HepG2 (cell line): ENCODE results near the gene SLIT1. TPM values are rescaled to one million over a fixed set of nuclear protein-coding genes. Genes with fewer than 3 reads are reported as not detected.

ENCODE experiments used
- AHR ChIP-seq: IDR thresholded peaks from 2 replicates; pipeline ENCODE4 v1.6.1; 2018; ENCODE audit warnings: missing genetic modification reagents, missing compliant biosample characterization
- GABPA ChIP-seq, 2 experiments: IDR thresholded peaks; 2 replicates each; pipeline ENCODE4 v1.6.1; 2011 to 2016; ENCODE audit warnings: low read depth in 2 of 2, low read length in 1 of 2, missing biosample characterization in 1 of 2, missing genetic modification characterization in 1 of 2
- IKZF4 ChIP-seq: sonication (generic); formaldehyde crosslinking; IDR thresholded peaks from 2 replicates; pipeline ENCODE4 v1.5.1; 2020; ENCODE audit warnings: borderline replicate concordance, mild to moderate bottlenecking, low read depth, missing genetic modification reagents; ENCODE audit errors: not compliant biosample characterization
- REL ChIP-seq: sonication (generic); formaldehyde crosslinking; conservative IDR thresholded peaks from 2 replicates; pipeline ENCODE4 v1.8.0; 2022; ENCODE audit warnings: mild to moderate bottlenecking, missing genetic modification reagents, moderate library complexity
- SOX6 ChIP-seq, 2 experiments: fragments of 450-650 bp in 1 of 2; sonication (generic) in 1 of 2; formaldehyde crosslinking in 1 of 2; IDR thresholded peaks; 2 replicates each; pipeline versions ENCODE4 v1.4.0 to v1.6.1; 2017 to 2020; ENCODE audit warnings: antibody characterized with exemption in 1 of 2, mild to moderate bottlenecking in 1 of 2, missing genetic modification reagents in 1 of 2
- STAT5B ChIP-seq: sonication (generic); formaldehyde crosslinking; IDR thresholded peaks from 2 replicates; pipeline ENCODE4 v1.4.0; 2020; ENCODE audit warnings: missing genetic modification reagents
- TOE1 ChIP-seq: sonication (generic); formaldehyde crosslinking; IDR thresholded peaks from 2 replicates; pipeline ENCODE4 v1.4.0; 2020; ENCODE audit warnings: mild to moderate bottlenecking, missing genetic modification reagents
- ZFAT ChIP-seq: sonication (generic); formaldehyde crosslinking; conservative IDR thresholded peaks from 2 replicates; pipeline ENCODE4 v1.8.1; 2023; ENCODE audit warnings: missing genetic modification reagents, inconsistent platforms
- ZFP90 ChIP-seq: sonication (generic); formaldehyde crosslinking; IDR thresholded peaks from 2 replicates; pipeline ENCODE4 v1.8.0; 2022; ENCODE audit warnings: missing genetic modification reagents, mild to moderate bottlenecking, inconsistent platforms, borderline replicate concordance
- ZMYM3 ChIP-seq: sonication (generic); formaldehyde crosslinking; IDR thresholded peaks from 2 replicates; pipeline ENCODE4 v1.5.1; 2020; ENCODE audit warnings: mild to moderate bottlenecking, missing genetic modification reagents
- ZNF263 ChIP-seq: sonication (generic); formaldehyde crosslinking; IDR thresholded peaks from 2 replicates; pipeline ENCODE4 v1.4.0; 2020; ENCODE audit warnings: missing genetic modification reagents
- ZNF274 ChIP-seq: sonication (generic); formaldehyde crosslinking; IDR thresholded peaks from 2 replicates; pipeline ENCODE4 v1.5.1; 2020; ENCODE audit warnings: mild to moderate bottlenecking, missing genetic modification reagents
- ZNF556 ChIP-seq: sonication (generic); formaldehyde crosslinking; IDR thresholded peaks from 2 replicates; pipeline ENCODE4 v1.4.0; 2020; ENCODE audit warnings: mild to moderate bottlenecking, missing genetic modification reagents, borderline replicate concordance
- ZNF713 ChIP-seq: sonication (generic); formaldehyde crosslinking; IDR thresholded peaks from 2 replicates; pipeline ENCODE4 v1.4.0; 2020; ENCODE audit warnings: mild to moderate bottlenecking, missing genetic modification reagents
- ZNF790 ChIP-seq: sonication (generic); formaldehyde crosslinking; IDR thresholded peaks from 2 replicates; pipeline ENCODE4 v1.8.0; 2022; ENCODE audit warnings: missing genetic modification reagents, mild to moderate bottlenecking, borderline replicate concordance
- polyA plus RNA-seq, 8 experiments: library from polyadenylated mRNA; depleted of rRNA in 3 of 8; stranded (reverse) in 7 of 8; unstranded in 1 of 8; fragments of >200 nt; fragmentation: Illumina TruSeq in 4 of 8; extraction: Trizol in 4 of 8; gene quantifications; 2 replicates each; pipeline versions ENCODE4 v1.2.1 to v1.2.3, GENCODE V29; 2011 to 2016; ENCODE audit warnings: low read depth in 4 of 8, missing spikeins in 1 of 8, mixed read lengths in 1 of 8; ENCODE audit not compliant: insufficient read depth in 1 of 8
- total RNA-seq, 5 experiments: library from RNA; depleted of rRNA; stranded (reverse); fragments of >200 nt; fragmentation: Illumina TruSeq; extraction: Trizol; gene quantifications; 2 replicates each; pipeline ENCODE4 v1.2.3, GENCODE V29; 2016; ENCODE audit warnings: low read depth in 1 of 5
- TF ChIP-seq, protein P1 (sequence below): IDR thresholded peaks from 2 replicates; pipeline ENCODE4 v1.6.1; 2016; ENCODE audit warnings: control low read depth
- TF ChIP-seq, protein P2 (sequence below): sonication (generic); formaldehyde crosslinking; IDR thresholded peaks from 2 replicates; pipeline ENCODE4 v1.5.1; 2020; ENCODE audit warnings: mild to moderate bottlenecking, missing genetic modification reagents, moderate library complexity
- TF ChIP-seq, protein P3 (sequence below): sonication (generic); formaldehyde crosslinking; IDR thresholded peaks from 2 replicates; pipeline ENCODE4 v1.9.0; 2022; ENCODE audit warnings: missing genetic modification reagents, mild to moderate bottlenecking, borderline replicate concordance
- TF ChIP-seq, protein P4 (sequence below): sonication (generic); formaldehyde crosslinking; IDR thresholded peaks from 2 replicates; pipeline ENCODE4 v1.8.0; 2023; ENCODE audit warnings: mild to moderate bottlenecking, missing genetic modification reagents

Gene SLIT1
- total and polyA plus RNA-seq, 2 of the 13 experiments (the other 11 are each of a cell fraction or from before 2014, with no cell fraction given), result 0.09 to 0.33 TPM

DNA sequence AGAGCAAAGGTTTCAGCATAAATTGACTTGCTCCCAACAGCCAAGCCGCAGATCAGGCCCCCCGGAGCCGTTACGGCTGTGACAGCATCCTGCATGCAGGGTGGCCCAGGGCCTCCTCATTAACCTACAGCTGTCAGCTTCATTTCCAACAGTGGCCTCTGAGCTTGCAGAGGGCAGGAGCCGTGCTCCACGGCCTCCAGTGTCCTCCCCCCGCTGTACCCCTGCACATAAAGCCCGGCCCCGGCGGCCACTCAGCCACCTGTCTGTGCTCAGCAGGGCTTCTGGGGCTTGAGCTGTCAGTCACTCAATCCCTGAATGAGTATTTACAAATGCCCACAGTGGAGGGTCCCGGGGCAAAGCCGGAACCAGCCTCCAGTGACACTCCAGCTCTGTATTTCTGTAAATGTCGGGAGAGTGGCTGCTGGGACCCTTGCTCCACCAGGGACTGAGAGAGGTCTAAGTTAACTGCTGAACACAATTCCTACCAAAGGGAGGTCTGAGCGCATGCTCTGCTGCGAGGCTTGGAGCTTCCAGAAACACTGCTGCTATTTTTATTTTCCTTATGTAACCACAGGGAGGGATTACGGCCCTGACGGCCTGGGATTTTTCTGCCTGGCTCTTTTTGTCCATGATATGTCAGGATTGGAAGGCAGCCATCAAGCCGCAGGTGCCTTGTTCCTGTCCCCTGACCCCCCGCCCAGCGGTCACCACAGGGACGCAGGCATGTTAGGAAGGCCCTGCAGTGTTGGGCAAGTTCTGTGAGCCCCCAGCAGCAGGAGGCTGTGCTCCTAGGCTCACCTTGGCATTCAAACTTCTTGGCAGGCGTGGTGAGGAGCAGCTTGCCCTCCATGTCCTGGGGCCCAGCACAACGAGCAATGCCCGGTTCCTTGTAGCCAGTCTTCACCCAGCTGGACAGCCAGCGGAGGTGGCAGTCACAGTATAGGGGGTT lies 165.0 kb downstream of the SLIT1 start (continued):
- TF ChIP-seq IKZF4 (CRISPR knock-in tag) (no peak), TOE1 (CRISPR knock-in tag) (no peak), ZNF263 (peak; percentile 92), ZNF274 (CRISPR knock-in tag) (peak; percentile 54; the same call in 1 of the 2 replicates), REL (no peak), ZFAT (no peak), ZMYM3 (CRISPR knock-in tag) (peak; percentile 45; the same call in 1 of the 2 replicates), ZNF790 (CRISPR knock-in tag) (no peak), GABPA (IDR thresholded peaks at IDR 0.05; ENCODE audit: low read depth, low read length) (no peak), GABPA (CRISPR knock-in tag; IDR thresholded peaks at IDR 0.05; ENCODE audit: low read depth) (no peak), ZNF556 (CRISPR knock-in tag) (no peak), AHR (CRISPR knock-in tag) (no peak), ZFP90 (0 out of 2 replicates have a peak, but pooled peaks have one; percentile 51), SOX6 (IDR thresholded peaks at IDR 0.05) (no peak), SOX6 (CRISPR knock-in tag; IDR thresholded peaks at IDR 0.05) (0 out of 2 replicates have a peak, but pooled peaks have one; percentile 15), ZNF713 (no peak), STAT5B (no peak)
- TF ChIP-seq, protein P1, sequence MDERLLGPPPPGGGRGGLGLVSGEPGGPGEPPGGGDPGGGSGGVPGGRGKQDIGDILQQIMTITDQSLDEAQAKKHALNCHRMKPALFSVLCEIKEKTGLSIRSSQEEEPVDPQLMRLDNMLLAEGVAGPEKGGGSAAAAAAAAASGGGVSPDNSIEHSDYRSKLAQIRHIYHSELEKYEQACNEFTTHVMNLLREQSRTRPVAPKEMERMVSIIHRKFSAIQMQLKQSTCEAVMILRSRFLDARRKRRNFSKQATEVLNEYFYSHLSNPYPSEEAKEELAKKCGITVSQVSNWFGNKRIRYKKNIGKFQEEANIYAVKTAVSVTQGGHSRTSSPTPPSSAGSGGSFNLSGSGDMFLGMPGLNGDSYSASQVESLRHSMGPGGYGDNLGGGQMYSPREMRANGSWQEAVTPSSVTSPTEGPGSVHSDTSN (CRISPR knock-in tag), result 0 out of 2 replicates have a peak, but pooled peaks have one; percentile 26
- TF ChIP-seq, protein P2, sequence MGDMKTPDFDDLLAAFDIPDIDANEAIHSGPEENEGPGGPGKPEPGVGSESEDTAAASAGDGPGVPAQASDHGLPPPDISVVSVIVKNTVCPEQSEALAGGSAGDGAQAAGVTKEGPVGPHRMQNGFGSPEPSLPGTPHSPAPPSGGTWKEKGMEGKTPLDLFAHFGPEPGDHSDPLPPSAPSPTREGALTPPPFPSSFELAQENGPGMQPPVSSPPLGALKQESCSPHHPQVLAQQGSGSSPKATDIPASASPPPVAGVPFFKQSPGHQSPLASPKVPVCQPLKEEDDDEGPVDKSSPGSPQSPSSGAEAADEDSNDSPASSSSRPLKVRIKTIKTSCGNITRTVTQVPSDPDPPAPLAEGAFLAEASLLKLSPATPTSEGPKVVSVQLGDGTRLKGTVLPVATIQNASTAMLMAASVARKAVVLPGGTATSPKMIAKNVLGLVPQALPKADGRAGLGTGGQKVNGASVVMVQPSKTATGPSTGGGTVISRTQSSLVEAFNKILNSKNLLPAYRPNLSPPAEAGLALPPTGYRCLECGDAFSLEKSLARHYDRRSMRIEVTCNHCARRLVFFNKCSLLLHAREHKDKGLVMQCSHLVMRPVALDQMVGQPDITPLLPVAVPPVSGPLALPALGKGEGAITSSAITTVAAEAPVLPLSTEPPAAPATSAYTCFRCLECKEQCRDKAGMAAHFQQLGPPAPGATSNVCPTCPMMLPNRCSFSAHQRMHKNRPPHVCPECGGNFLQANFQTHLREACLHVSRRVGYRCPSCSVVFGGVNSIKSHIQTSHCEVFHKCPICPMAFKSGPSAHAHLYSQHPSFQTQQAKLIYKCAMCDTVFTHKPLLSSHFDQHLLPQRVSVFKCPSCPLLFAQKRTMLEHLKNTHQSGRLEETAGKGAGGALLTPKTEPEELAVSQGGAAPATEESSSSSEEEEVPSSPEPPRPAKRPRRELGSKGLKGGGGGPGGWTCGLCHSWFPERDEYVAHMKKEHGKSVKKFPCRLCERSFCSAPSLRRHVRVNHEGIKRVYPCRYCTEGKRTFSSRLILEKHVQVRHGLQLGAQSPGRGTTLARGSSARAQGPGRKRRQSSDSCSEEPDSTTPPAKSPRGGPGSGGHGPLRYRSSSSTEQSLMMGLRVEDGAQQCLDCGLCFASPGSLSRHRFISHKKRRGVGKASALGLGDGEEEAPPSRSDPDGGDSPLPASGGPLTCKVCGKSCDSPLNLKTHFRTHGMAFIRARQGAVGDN (CRISPR knock-in tag), result peak; percentile 65
- TF ChIP-seq, protein P3, sequence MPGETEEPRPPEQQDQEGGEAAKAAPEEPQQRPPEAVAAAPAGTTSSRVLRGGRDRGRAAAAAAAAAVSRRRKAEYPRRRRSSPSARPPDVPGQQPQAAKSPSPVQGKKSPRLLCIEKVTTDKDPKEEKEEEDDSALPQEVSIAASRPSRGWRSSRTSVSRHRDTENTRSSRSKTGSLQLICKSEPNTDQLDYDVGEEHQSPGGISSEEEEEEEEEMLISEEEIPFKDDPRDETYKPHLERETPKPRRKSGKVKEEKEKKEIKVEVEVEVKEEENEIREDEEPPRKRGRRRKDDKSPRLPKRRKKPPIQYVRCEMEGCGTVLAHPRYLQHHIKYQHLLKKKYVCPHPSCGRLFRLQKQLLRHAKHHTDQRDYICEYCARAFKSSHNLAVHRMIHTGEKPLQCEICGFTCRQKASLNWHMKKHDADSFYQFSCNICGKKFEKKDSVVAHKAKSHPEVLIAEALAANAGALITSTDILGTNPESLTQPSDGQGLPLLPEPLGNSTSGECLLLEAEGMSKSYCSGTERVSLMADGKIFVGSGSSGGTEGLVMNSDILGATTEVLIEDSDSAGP (CRISPR knock-in tag), result peak; percentile 50; the same call in 1 of the 2 replicates
- TF ChIP-seq, protein P4, sequence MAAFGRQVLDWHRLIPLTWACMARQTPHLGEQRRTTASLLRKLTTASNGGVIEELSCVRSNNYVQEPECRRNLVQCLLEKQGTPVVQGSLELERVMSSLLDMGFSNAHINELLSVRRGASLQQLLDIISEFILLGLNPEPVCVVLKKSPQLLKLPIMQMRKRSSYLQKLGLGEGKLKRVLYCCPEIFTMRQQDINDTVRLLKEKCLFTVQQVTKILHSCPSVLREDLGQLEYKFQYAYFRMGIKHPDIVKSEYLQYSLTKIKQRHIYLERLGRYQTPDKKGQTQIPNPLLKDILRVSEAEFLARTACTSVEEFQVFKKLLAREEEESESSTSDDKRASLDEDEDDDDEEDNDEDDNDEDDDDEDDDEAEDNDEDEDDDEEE (CRISPR knock-in tag), result 0 out of 2 replicates have a peak, but pooled peaks have one; percentile 40
